Lung (tissue), 12 donors: ENCODE data around the gene STARD3NL. TPM values are rescaled to one million over a fixed set of nuclear protein-coding genes. Genes with fewer than 3 reads are reported as not detected.

Experiments
- ATAC-seq: fragments of 200-7000 bp; cut with Tn5 transposase; one replicate; pipeline ENCODE4 v1.9.1; 2020; ENCODE audit warnings: moderate number of reproducible peaks; ENCODE audit not compliant: insufficient read depth, low FRiP score
- DNase-seq, 3 donors: peaks; one replicate each; pipeline ENCODE4 v3.0.0-alpha.2; 2013 to 2017
- H3K27ac ChIP-seq, 2 donors: one replicate each; pipeline ENCODE4 v1.5.1; 2013; ENCODE audit warnings: mild to moderate bottlenecking in 2 of 2, moderate library complexity in 2 of 2, control low read depth in 1 of 2, inconsistent platforms in 1 of 2, low read depth in 1 of 2, low read length in 1 of 2
- H3K27me3 ChIP-seq, 3 donors: one replicate each; pipeline ENCODE4 v1.5.1; 2013; ENCODE audit warnings: low read length in 2 of 3; ENCODE audit not compliant: control insufficient read depth in 3 of 3, insufficient read depth in 3 of 3
- H3K36me3 ChIP-seq, 4 donors: one replicate each; pipeline ENCODE4 v1.5.1; 2013; ENCODE audit warnings: low read length in 4 of 4, mild to moderate bottlenecking in 1 of 4, moderate library complexity in 1 of 4; ENCODE audit not compliant: control insufficient read depth in 4 of 4, insufficient read depth in 4 of 4
- H3K4me1 ChIP-seq, 5 donors: one replicate each; pipeline ENCODE4 v1.5.1; 2013; ENCODE audit warnings: low read length in 5 of 5, mild to moderate bottlenecking in 2 of 5, moderate library complexity in 1 of 5; ENCODE audit not compliant: control insufficient read depth in 5 of 5, insufficient read depth in 5 of 5
- H3K4me3 ChIP-seq: one replicate; pipeline ENCODE4 v1.5.1; 2013; ENCODE audit warnings: mild to moderate bottlenecking, control low read depth, moderate library complexity
- H3K9ac ChIP-seq, 2 donors: one replicate each; pipeline ENCODE4 v1.5.1; 2013; ENCODE audit warnings: low read length in 2 of 2, control low read depth in 1 of 2; ENCODE audit not compliant: insufficient read depth in 1 of 2
- H3K9me3 ChIP-seq, 4 donors: one replicate each; pipeline ENCODE4 v1.5.1; 2013; ENCODE audit warnings: low read length in 3 of 4, mild to moderate bottlenecking in 1 of 4, moderate library complexity in 1 of 4; ENCODE audit not compliant: control insufficient read depth in 4 of 4, insufficient read depth in 3 of 4
- WGBS, 2 donors: extraction: QIAGEN DNeasy Blood & Tissue Kit; methylation state at CpG; one replicate each; pipeline ENCODE4 v1.1.7; 2013; 5-methylcytosine and 5-hydroxymethylcytosine counted together
- polyA plus RNA-seq, 2 donors: library from polyadenylated mRNA; stranded (reverse); fragments of 200-250 nt; gene quantifications; one replicate each; pipeline ENCODE4 v1.2.1, GENCODE V29; 2013
- total RNA-seq, 2 donors: library from RNA; depleted of rRNA in 1 of 2; stranded (reverse); fragments of >200 nt in 1 of 2; gene quantifications; one replicate each; pipeline ENCODE4 v1.2.1, GENCODE V29; 2014 to 2021
- TF ChIP-seq, protein P1 (sequence below): IDR thresholded peaks from 2 replicates; pipeline ENCODE4 v1.5.1; 2012; ENCODE audit warnings: mild to moderate bottlenecking; ENCODE audit errors: control extremely low read depth, extremely low read depth
- donor health status: control.
- donor health status: control.
- donor health status: Bipolar disorder and iron deficiency.
- donor health status: healthy.
- donor health status: DM: yes; HTN: yes; CAD: no.

The STARD3NL gene
- total and polyA plus RNA-seq, 4 donors, result 33.6 to 87.1 (median 60.3) TPM

DNA sequence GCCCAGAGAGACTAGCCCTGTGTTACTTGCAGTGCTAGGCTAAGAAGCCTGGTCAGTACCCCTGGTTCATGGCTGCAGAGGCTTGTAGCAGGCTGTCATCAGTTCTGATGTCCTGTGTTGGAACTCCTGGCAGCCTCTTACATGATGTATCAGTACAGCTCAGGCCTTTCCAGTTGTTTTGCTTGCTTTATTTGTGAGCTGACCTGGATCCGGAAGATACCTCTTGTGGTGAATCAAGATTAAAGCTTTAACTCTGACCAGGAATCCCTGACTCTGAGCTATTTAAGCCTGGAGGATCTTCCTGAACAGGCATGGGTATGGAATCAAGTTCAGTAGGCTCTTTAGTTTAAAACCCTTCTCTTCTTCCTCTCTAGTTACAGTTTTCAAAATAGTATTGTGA is 4.4 kb downstream of the STARD3NL start:
- peak overlapping the region in 1 of 2 donors; percentile 30 for H3K27ac ChIP-seq
- WGBS, 2 donors, result 85% methylated on average over 1 of the region's 1 CpG

DNA sequence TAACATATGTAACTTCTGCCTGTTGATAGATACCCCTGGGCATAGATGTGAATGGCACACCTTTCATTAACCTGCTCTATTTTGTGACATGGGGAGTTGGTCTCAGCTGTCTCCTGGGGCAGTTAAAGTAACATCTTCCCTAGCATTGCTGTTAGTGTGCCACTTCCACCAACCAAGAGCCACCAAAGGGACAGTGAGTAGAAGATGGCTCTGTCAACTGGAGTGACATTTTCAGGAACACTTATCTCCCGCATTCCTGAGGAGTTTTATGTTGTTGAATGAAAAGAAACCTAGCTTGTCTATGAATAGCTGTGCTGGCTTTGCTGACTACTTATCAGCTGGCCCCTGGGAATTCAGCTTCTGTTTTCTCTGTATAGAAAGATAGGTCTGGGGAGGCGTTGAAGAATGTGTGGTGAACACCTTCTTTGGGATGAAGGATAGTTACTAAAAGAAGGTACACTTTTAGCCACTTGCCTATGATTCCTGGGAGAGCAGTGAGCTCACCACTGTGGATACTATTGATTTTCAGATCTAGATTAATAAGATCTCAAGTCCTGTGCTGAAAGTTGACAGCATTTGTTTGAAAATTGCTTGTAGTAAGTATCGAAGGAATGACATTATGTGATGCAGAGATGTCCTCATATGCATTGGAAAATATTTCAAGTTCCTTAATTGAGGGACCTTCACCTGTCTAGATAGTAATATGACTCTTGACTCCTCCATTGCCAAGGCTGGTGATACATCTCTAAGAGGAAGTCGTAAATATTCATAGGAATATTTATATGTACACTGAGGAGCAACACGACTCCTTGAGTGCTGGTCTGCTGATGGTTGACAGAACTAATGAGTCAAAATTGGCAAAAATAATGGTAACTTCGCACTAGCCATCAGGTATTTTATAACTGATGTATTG is 7.6 kb downstream of the STARD3NL start:
- no peak for ATAC-seq
- H3K36me3 ChIP-seq, result no peaks in the 10 kb centered on the region
- no peaks in the 10 kb centered on the region for H3K27me3 ChIP-seq
- no peaks in the 10 kb centered on the region for H3K9me3 ChIP-seq
- no peak overlapping the region for H3K9ac ChIP-seq
- TF ChIP-seq, protein P1, sequence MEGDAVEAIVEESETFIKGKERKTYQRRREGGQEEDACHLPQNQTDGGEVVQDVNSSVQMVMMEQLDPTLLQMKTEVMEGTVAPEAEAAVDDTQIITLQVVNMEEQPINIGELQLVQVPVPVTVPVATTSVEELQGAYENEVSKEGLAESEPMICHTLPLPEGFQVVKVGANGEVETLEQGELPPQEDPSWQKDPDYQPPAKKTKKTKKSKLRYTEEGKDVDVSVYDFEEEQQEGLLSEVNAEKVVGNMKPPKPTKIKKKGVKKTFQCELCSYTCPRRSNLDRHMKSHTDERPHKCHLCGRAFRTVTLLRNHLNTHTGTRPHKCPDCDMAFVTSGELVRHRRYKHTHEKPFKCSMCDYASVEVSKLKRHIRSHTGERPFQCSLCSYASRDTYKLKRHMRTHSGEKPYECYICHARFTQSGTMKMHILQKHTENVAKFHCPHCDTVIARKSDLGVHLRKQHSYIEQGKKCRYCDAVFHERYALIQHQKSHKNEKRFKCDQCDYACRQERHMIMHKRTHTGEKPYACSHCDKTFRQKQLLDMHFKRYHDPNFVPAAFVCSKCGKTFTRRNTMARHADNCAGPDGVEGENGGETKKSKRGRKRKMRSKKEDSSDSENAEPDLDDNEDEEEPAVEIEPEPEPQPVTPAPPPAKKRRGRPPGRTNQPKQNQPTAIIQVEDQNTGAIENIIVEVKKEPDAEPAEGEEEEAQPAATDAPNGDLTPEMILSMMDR, result no peak
- WGBS, 2 donors, result 85 to 86% methylated on average over 6 of the region's 6 CpGs
- no peak overlapping the region for H3K4me3 ChIP-seq
- H3K4me1 ChIP-seq, result peaks cover 0 to 32% (median 3%) of the 10 kb centered on the region in 5 donors
- no peak for DNase-seq
- H3K27ac ChIP-seq, result no peak overlapping the region

More for the DNA sequence above, 4.4 kb downstream of the STARD3NL start:
- H3K4me3 ChIP-seq, result no peak overlapping the region
- H3K27me3 ChIP-seq, result no peaks in the 10 kb centered on the region
- H3K4me1 ChIP-seq, result peaks cover 3 to 38% (median 12%) of the 10 kb centered on the region in 5 donors
- no peak for DNase-seq
- ATAC-seq, result no peak
- H3K9ac ChIP-seq, result no peak overlapping the region
- H3K9me3 ChIP-seq, result no peaks in the 10 kb centered on the region
- H3K36me3 ChIP-seq, result no peaks in the 10 kb centered on the region
- TF ChIP-seq, protein P1, result no peak

DNA sequence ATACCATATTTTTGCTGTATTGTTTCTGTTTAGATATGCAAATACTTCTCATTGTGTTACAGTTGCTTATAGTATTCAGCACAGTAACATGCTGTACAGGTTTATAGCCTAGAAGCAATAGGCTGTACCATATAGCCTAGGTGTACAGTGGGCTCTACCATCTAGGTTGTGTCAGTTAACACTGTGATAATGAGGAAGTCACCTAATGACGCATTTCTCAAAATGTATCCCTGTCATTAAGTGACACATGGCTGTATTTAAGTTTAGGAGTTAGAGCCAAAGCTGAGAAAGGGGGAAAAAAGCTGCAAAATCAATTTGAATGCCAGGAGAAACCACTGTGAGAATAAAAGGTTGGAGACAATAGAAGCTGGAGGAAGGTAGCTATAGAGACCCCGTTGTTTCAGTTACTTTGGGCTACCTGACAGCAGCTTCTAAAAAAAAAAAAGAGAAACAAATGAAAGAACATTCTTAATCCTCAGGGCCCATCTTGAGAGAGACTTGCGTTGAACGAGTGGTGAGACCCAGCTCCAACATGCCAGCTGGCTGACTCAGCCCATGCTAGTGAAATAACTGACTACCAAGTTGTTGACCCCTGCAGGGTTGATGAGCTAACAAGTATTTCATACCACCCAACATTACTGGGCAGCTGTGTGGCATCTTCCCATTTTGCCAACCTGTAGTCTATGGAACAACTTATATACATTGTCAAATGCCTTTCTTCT is 8.7 kb downstream of the STARD3NL start:
- peak overlapping the region in 1 of 2 donors; percentile 21 for H3K27ac ChIP-seq
- H3K4me1 ChIP-seq, result peaks cover 0 to 29% (median 0%) of the 10 kb centered on the region in 5 donors
- WGBS, 2 donors, result 76 to 78% methylated on average over 4 of the region's 4 CpGs
- H3K36me3 ChIP-seq, result peaks cover 0 to 4% (median 0%) of the 10 kb centered on the region in 4 donors
- H3K27me3 ChIP-seq, result no peaks in the 10 kb centered on the region
- no peak overlapping the region for H3K9ac ChIP-seq
- ATAC-seq, result no peak
- no peaks in the 10 kb centered on the region for H3K9me3 ChIP-seq
- no peak for DNase-seq
- TF ChIP-seq, protein P1, result no peak
- H3K4me3 ChIP-seq, result no peak overlapping the region
